Panc1 (cell line): Measurements from ENCODE around the gene PLEKHG4B. TPM values are rescaled to one million over a fixed set of nuclear protein-coding genes. Genes with fewer than 3 reads are reported as not detected.

Experiments
- ATAC-seq: fragments of 200-7000 bp; cut with Tn5 transposase; 2 replicates; pipeline ENCODE4 v1.9.1; 2020; ENCODE audit warnings: mild to moderate bottlenecking, moderate library complexity
- BruUV-seq: library from RNA; stranded (reverse); fragments of 400-500 nt; replicated peaks from 2 replicates; lab custom pipeline; 2021; lab: Mats Ljungman, UMichigan
- CTCF ChIA-PET: fragments of 300-600 bp; sonication (Branson Sonifier 250); formaldehyde crosslinking; loops from one replicate; lab custom pipeline; 2022; ENCODE audit warnings: antibody characterized with exemption; lab: Charles Lee
- POLR2A ChIA-PET: fragments of 300-600 bp; sonication (Branson Sonifier 250); formaldehyde crosslinking; loops from one replicate; lab custom pipeline; 2022; ENCODE audit warnings: antibody characterized with exemption; lab: Charles Lee
- DNase-seq: peaks from one replicate; pipeline ENCODE4 v3.0.0-alpha.2; 2010; ENCODE audit warnings: low read depth, low spot score
- H3K27ac ChIP-seq: 2 replicates; pipeline ENCODE4 v1.5.1; 2011; ENCODE audit warnings: mild to moderate bottlenecking, low read length, inconsistent platforms
- H3K27me3 ChIP-seq: fragments of 200-500 bp; sonication (Bioruptor generic); 2 replicates; pipeline ENCODE4 v1.6.0; 2014; ENCODE audit warnings: low read length, inconsistent platforms; ENCODE audit not compliant: control insufficient read depth, insufficient read depth
- H3K36me3 ChIP-seq: fragments of 200-500 bp; sonication (Bioruptor generic); 2 replicates; pipeline ENCODE4 v1.5.1; 2014; ENCODE audit warnings: inconsistent platforms, mild to moderate bottlenecking, low read length, moderate library complexity; ENCODE audit not compliant: control insufficient read depth, insufficient read depth
- H3K4me1 ChIP-seq: 2 replicates; pipeline ENCODE4 v1.5.1; 2011; ENCODE audit warnings: inconsistent platforms, mild to moderate bottlenecking, low read length, moderate library complexity; ENCODE audit not compliant: control insufficient read depth, insufficient read depth
- H3K4me3 ChIP-seq, 2 experiments: 2 replicates each; pipeline ENCODE4 v1.5.1; 2011 to 2012; ENCODE audit warnings: low read depth in 2 of 2, low read length in 2 of 2, mild to moderate bottlenecking in 2 of 2, inconsistent platforms in 1 of 2, moderate library complexity in 1 of 2
- H3K9me3 ChIP-seq: fragments of 200-500 bp; sonication (Bioruptor generic); 2 replicates; pipeline ENCODE4 v1.5.1; 2014; ENCODE audit warnings: low read depth, mild to moderate bottlenecking, inconsistent platforms, low read length, moderate library complexity; ENCODE audit not compliant: control insufficient read depth, insufficient read depth
- POLR2AphosphoS5 ChIP-seq: IDR thresholded peaks from 2 replicates; pipeline ENCODE4 v1.6.1; 2012; ENCODE audit warnings: mild to moderate bottlenecking, low read depth, low read length, moderate library complexity
- SIN3A ChIP-seq: IDR thresholded peaks from 2 replicates; pipeline ENCODE4 v1.6.1; 2012; ENCODE audit warnings: low read depth, mild to moderate bottlenecking, low read length, moderate library complexity, borderline replicate concordance; ENCODE audit not compliant: insufficient read depth
- TCF7L2 ChIP-seq: IDR thresholded peaks from 2 replicates; pipeline ENCODE4 v1.6.1; 2011; ENCODE audit warnings: mild to moderate bottlenecking, low read depth, low read length, inconsistent platforms
- in situ Hi-C: cut with HindIII; loops from 2 replicates; pipeline ENCODE4 v1.10.0; 2016; ENCODE audit warnings: low sequenced_read_pairs, low pct_unique_long_range_greater_than_20kb
- intact Hi-C: fragments of 100-400 bp; cut with micrococcal nuclease; formaldehyde crosslinking; loops from one replicate; pipeline ENCODE4 v1.10.0; 2022; ENCODE audit not compliant: unreplicated experiment
- total RNA-seq: library from RNA; stranded (reverse); gene quantifications from one replicate; pipeline ENCODE4 v1.2.1, GENCODE V29; 2021; ENCODE audit not compliant: unreplicated experiment
- TF ChIP-seq, protein P1 (sequence below), 2 experiments: IDR thresholded peaks; 2 replicates each; pipeline ENCODE4 v1.6.1; 2011 to 2012; ENCODE audit warnings: low read depth in 2 of 2, control low read depth in 1 of 2, low read length in 1 of 2, mild to moderate bottlenecking in 1 of 2, moderate library complexity in 1 of 2; ENCODE audit not compliant: insufficient read depth in 1 of 2
- TF ChIP-seq, protein P2 (sequence below): fragments of 450-650 bp; IDR thresholded peaks from 2 replicates; pipeline ENCODE4 v1.5.1; 2017; ENCODE audit warnings: mild to moderate bottlenecking

PLEKHG4B gene
- total RNA-seq, 1 experiment from 2014 or later = 8.9 TPM

DNA sequence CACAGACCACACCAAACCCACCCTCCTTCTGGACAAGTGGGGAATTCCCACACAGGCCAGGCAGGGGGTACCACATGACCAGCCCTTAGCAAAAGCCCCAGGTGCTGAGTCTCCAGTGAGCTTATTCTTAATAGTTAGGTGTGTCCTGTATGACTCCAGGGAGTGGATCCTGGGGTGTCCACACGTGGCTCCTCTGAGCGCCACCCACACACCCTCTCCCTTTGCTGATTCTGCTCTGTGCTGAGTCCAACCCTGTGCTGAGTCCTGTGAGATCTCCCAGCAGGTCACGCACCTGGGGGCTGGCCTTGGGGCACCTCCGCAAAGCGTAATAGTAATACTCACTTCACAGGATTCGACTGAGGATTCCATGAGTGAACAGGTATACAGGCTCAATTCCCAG, 112.0 kb downstream of the PLEKHG4B start:
- no peak for TF ChIP-seq SIN3A
- no peak for TF ChIP-seq TCF7L2
- no peak for TF ChIP-seq POLR2AphosphoS5
- TF ChIP-seq, protein P1, sequence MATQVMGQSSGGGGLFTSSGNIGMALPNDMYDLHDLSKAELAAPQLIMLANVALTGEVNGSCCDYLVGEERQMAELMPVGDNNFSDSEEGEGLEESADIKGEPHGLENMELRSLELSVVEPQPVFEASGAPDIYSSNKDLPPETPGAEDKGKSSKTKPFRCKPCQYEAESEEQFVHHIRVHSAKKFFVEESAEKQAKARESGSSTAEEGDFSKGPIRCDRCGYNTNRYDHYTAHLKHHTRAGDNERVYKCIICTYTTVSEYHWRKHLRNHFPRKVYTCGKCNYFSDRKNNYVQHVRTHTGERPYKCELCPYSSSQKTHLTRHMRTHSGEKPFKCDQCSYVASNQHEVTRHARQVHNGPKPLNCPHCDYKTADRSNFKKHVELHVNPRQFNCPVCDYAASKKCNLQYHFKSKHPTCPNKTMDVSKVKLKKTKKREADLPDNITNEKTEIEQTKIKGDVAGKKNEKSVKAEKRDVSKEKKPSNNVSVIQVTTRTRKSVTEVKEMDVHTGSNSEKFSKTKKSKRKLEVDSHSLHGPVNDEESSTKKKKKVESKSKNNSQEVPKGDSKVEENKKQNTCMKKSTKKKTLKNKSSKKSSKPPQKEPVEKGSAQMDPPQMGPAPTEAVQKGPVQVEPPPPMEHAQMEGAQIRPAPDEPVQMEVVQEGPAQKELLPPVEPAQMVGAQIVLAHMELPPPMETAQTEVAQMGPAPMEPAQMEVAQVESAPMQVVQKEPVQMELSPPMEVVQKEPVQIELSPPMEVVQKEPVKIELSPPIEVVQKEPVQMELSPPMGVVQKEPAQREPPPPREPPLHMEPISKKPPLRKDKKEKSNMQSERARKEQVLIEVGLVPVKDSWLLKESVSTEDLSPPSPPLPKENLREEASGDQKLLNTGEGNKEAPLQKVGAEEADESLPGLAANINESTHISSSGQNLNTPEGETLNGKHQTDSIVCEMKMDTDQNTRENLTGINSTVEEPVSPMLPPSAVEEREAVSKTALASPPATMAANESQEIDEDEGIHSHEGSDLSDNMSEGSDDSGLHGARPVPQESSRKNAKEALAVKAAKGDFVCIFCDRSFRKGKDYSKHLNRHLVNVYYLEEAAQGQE (IDR thresholded peaks at IDR 0.05; ENCODE audit: insufficient read depth in 1 of 2, low read depth in 2 of 2, low read length in 1 of 2) = no peak
- TF ChIP-seq, protein P2, sequence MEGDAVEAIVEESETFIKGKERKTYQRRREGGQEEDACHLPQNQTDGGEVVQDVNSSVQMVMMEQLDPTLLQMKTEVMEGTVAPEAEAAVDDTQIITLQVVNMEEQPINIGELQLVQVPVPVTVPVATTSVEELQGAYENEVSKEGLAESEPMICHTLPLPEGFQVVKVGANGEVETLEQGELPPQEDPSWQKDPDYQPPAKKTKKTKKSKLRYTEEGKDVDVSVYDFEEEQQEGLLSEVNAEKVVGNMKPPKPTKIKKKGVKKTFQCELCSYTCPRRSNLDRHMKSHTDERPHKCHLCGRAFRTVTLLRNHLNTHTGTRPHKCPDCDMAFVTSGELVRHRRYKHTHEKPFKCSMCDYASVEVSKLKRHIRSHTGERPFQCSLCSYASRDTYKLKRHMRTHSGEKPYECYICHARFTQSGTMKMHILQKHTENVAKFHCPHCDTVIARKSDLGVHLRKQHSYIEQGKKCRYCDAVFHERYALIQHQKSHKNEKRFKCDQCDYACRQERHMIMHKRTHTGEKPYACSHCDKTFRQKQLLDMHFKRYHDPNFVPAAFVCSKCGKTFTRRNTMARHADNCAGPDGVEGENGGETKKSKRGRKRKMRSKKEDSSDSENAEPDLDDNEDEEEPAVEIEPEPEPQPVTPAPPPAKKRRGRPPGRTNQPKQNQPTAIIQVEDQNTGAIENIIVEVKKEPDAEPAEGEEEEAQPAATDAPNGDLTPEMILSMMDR = no peak
- H3K36me3 ChIP-seq = no peaks in the 10 kb centered on the region
- ChIA-PET CTCF (no interaction called here), POLR2A (no interaction called here)
- H3K4me3 ChIP-seq = no peak overlapping the region
- no peak overlapping the region for H3K27ac ChIP-seq
- no peak for DNase-seq
- intact Hi-C loops = no loop called here
- no peaks in the 10 kb centered on the region for H3K27me3 ChIP-seq
- in situ Hi-C loops = no loop called here
- peaks cover 24% of the 10 kb centered on the region for H3K4me1 ChIP-seq
- H3K9me3 ChIP-seq = no peaks in the 10 kb centered on the region
- ATAC-seq = no peak
- BruUV-seq = no TSS peak

GRCh38 chr5:204462-204861, 112.5 kb downstream of the PLEKHG4B start:
- no peaks in the 10 kb centered on the region for H3K27me3 ChIP-seq
- H3K27ac ChIP-seq = no peak overlapping the region
- CTCF ChIA-PET = no interaction called here
- no TSS peak for BruUV-seq
- intact Hi-C loops = no loop called here
- H3K4me3 ChIP-seq = no peak overlapping the region
- POLR2A ChIA-PET = no interaction called here
- ATAC-seq (no peak), DNase-seq (no peak)
- no peaks in the 10 kb centered on the region for H3K36me3 ChIP-seq
- H3K4me1 ChIP-seq = peaks cover 24% of the 10 kb centered on the region
- in situ Hi-C loops = no loop called here
- no peak for TF ChIP-seq TCF7L2
- H3K9me3 ChIP-seq = no peaks in the 10 kb centered on the region

DNA sequence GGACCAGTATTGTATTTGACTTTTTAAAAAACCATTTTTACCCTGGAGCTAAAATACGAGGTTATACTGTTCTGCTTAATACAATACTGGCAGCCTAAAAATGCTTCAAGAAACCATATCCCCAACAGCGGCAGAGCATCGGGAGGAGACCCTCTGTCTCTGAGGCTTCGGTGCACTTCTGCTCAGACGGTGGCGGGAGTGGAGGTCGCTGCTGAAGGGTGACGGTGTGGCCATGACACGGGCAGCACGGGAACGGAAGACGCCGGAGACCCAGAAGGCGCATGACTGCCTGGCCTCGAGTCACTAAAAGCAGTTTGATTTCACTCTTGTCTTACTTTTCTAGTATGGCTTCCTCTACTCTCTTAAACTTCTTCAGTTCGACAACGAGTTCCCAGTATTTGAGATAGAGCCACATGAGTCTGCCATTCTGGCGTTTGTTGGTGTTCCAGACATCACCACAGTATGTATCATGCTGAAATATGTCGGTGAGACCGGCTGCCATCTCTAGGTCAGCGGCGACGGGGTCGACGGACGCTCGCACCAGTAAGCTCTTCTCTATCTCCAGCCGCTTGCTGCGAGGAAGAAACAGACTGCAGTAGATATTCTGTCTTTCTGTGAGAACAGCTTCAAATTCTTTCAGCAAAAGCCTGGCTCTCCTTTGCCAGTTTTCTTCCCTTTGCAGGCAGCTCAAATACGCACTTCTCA, 113.2 kb downstream of the PLEKHG4B start:
- in situ Hi-C loops = no loop called here
- TF ChIP-seq, protein P1 (IDR thresholded peaks at IDR 0.05; ENCODE audit: insufficient read depth in 1 of 2, low read depth in 2 of 2, low read length in 1 of 2) = no peak
- TF ChIP-seq TCF7L2 = no peak
- TF ChIP-seq POLR2AphosphoS5 = no peak
- no peak for TF ChIP-seq SIN3A
- TF ChIP-seq, protein P2 = no peak

More for the DNA sequence above, 113.2 kb downstream of the PLEKHG4B start:
- Histone ChIP-seq H3K9me3 (no peaks in the 10 kb centered on the region), H3K4me1 (peaks cover 27% of the 10 kb centered on the region), H3K27me3 (no peaks in the 10 kb centered on the region), H3K36me3 (no peaks in the 10 kb centered on the region), H3K4me3 (no peak overlapping the region), H3K27ac (peak overlapping the region; percentile 77; the same call in 1 of the 2 replicates)
- BruUV-seq = TSS peak; percentile 66
- POLR2A ChIA-PET = no interaction called here
- ATAC-seq (no peak), DNase-seq (no peak)
- intact Hi-C loops = no loop called here
- CTCF ChIA-PET = no interaction called here
